ENCODE data around the gene IKZF1.

Gene IKZF1

GRCh38 chr7:50416527-50417182 lies 112.1 kb downstream of the IKZF1 start:
- Histone ChIP-seq H3K79me2 (ENCODE audit: control insufficient read depth, insufficient read depth, low read length, unreplicated experiment) (no peaks in the 10 kb centered on the region), H3K4me3 (ENCODE audit: low read depth, low read length) (no peak overlapping the region), H3K27me3 (ENCODE audit: insufficient read depth, low read length) (no peaks in the 10 kb centered on the region), H2AFZ (ENCODE audit: low read length, unreplicated experiment) (peak overlapping the region; percentile 12), H3K27ac (ENCODE audit: low read depth, low read length) (no peak overlapping the region), H3K36me3 (ENCODE audit: insufficient read depth, low read length) (no peaks in the 10 kb centered on the region), H3K4me1 (ENCODE audit: control insufficient read depth, insufficient read depth, low read length, unreplicated experiment) (no peaks in the 10 kb centered on the region)

GRCh38 chr7:50418086-50418515 lies 113.6 kb downstream of the IKZF1 start:
- Histone ChIP-seq H3K27me3 (ENCODE audit: insufficient read depth, low read length) (no peaks in the 10 kb centered on the region), H3K4me3 (ENCODE audit: low read depth, low read length) (no peak overlapping the region), H3K27ac (ENCODE audit: low read depth, low read length) (no peak overlapping the region), H2AFZ (ENCODE audit: low read length, unreplicated experiment) (no peak overlapping the region), H3K4me1 (ENCODE audit: control insufficient read depth, insufficient read depth, low read length, unreplicated experiment) (no peaks in the 10 kb centered on the region), H3K79me2 (ENCODE audit: control insufficient read depth, insufficient read depth, low read length, unreplicated experiment) (no peaks in the 10 kb centered on the region), H3K36me3 (ENCODE audit: insufficient read depth, low read length) (no peaks in the 10 kb centered on the region)

- no peaks in the 10 kb centered on the region for H3K4me1 ChIP-seq (ENCODE audit: control insufficient read depth, insufficient read depth, low read length, unreplicated experiment)
- no peaks in the 10 kb centered on the region for H3K27me3 ChIP-seq (ENCODE audit: insufficient read depth, low read length)
- H3K27ac ChIP-seq (ENCODE audit: low read depth, low read length): no peak overlapping the region
- no peaks in the 10 kb centered on the region for H3K36me3 ChIP-seq (ENCODE audit: insufficient read depth, low read length)
- no peak overlapping the region for H3K4me3 ChIP-seq (ENCODE audit: low read depth, low read length)
- H2AFZ ChIP-seq (ENCODE audit: low read length, unreplicated experiment): no peak overlapping the region
- no peaks in the 10 kb centered on the region for H3K79me2 ChIP-seq (ENCODE audit: control insufficient read depth, insufficient read depth, low read length, unreplicated experiment)
These were observed 114.2 kb downstream of the IKZF1 start for GRCh38 chr7:50418526-50419290.

GRCh38 chr7:50421043-50421442 lies 116.5 kb downstream of the IKZF1 start:
- no peak overlapping the region for H3K27ac ChIP-seq (ENCODE audit: low read depth, low read length)
- no peak overlapping the region for H3K4me3 ChIP-seq (ENCODE audit: low read depth, low read length)
- no peak overlapping the region for H2AFZ ChIP-seq (ENCODE audit: low read length, unreplicated experiment)
- H3K79me2 ChIP-seq (ENCODE audit: control insufficient read depth, insufficient read depth, low read length, unreplicated experiment): no peaks in the 10 kb centered on the region
- H3K36me3 ChIP-seq (ENCODE audit: insufficient read depth, low read length): no peaks in the 10 kb centered on the region
- H3K4me1 ChIP-seq (ENCODE audit: control insufficient read depth, insufficient read depth, low read length, unreplicated experiment): no peaks in the 10 kb centered on the region
- H3K27me3 ChIP-seq (ENCODE audit: insufficient read depth, low read length): no peaks in the 10 kb centered on the region

- Histone ChIP-seq H2AFZ (ENCODE audit: low read length, unreplicated experiment) (no peak overlapping the region), H3K27ac (ENCODE audit: low read depth, low read length) (no peak overlapping the region), H3K4me3 (ENCODE audit: low read depth, low read length) (no peak overlapping the region), H3K79me2 (ENCODE audit: control insufficient read depth, insufficient read depth, low read length, unreplicated experiment) (no peaks in the 10 kb centered on the region), H3K4me1 (ENCODE audit: control insufficient read depth, insufficient read depth, low read length, unreplicated experiment) (no peaks in the 10 kb centered on the region), H3K27me3 (ENCODE audit: insufficient read depth, low read length) (no peaks in the 10 kb centered on the region), H3K36me3 (ENCODE audit: insufficient read depth, low read length) (no peaks in the 10 kb centered on the region)
These were observed 118.3 kb downstream of the IKZF1 start for GRCh38 chr7:50422858-50423257.

- H3K27me3 ChIP-seq (ENCODE audit: insufficient read depth, low read length): no peaks in the 10 kb centered on the region
- H3K36me3 ChIP-seq (ENCODE audit: insufficient read depth, low read length): no peaks in the 10 kb centered on the region
- no peak overlapping the region for H2AFZ ChIP-seq (ENCODE audit: low read length, unreplicated experiment)
- no peak overlapping the region for H3K27ac ChIP-seq (ENCODE audit: low read depth, low read length)
- no peaks in the 10 kb centered on the region for H3K79me2 ChIP-seq (ENCODE audit: control insufficient read depth, insufficient read depth, low read length, unreplicated experiment)
- no peak overlapping the region for H3K4me3 ChIP-seq (ENCODE audit: low read depth, low read length)
- no peaks in the 10 kb centered on the region for H3K4me1 ChIP-seq (ENCODE audit: control insufficient read depth, insufficient read depth, low read length, unreplicated experiment)
These were observed 119.3 kb downstream of the IKZF1 start for GRCh38 chr7:50423860-50424259.

- no peaks in the 10 kb centered on the region for H3K79me2 ChIP-seq (ENCODE audit: control insufficient read depth, insufficient read depth, low read length, unreplicated experiment)
- H3K27me3 ChIP-seq (ENCODE audit: insufficient read depth, low read length): no peaks in the 10 kb centered on the region
- no peak overlapping the region for H3K4me3 ChIP-seq (ENCODE audit: low read depth, low read length)
- H3K36me3 ChIP-seq (ENCODE audit: insufficient read depth, low read length): no peaks in the 10 kb centered on the region
- H3K27ac ChIP-seq (ENCODE audit: low read depth, low read length): no peak overlapping the region
- no peaks in the 10 kb centered on the region for H3K4me1 ChIP-seq (ENCODE audit: control insufficient read depth, insufficient read depth, low read length, unreplicated experiment)
- H2AFZ ChIP-seq (ENCODE audit: low read length, unreplicated experiment): no peak overlapping the region
These were observed 120.8 kb downstream of the IKZF1 start for GRCh38 chr7:50425318-50425717.

GRCh38 chr7:50426280-50427045 lies 121.9 kb downstream of the IKZF1 start:
- no peak overlapping the region for H2AFZ ChIP-seq (ENCODE audit: low read length, unreplicated experiment)
- no peak overlapping the region for H3K4me3 ChIP-seq (ENCODE audit: low read depth, low read length)
- no peaks in the 10 kb centered on the region for H3K36me3 ChIP-seq (ENCODE audit: insufficient read depth, low read length)
- H3K27me3 ChIP-seq (ENCODE audit: insufficient read depth, low read length): no peaks in the 10 kb centered on the region
- H3K4me1 ChIP-seq (ENCODE audit: control insufficient read depth, insufficient read depth, low read length, unreplicated experiment): no peaks in the 10 kb centered on the region
- H3K79me2 ChIP-seq (ENCODE audit: control insufficient read depth, insufficient read depth, low read length, unreplicated experiment): no peaks in the 10 kb centered on the region
- no peak overlapping the region for H3K27ac ChIP-seq (ENCODE audit: low read depth, low read length)

- no peak overlapping the region for H3K27ac ChIP-seq (ENCODE audit: low read depth, low read length)
- H3K27me3 ChIP-seq (ENCODE audit: insufficient read depth, low read length): no peaks in the 10 kb centered on the region
- no peak overlapping the region for H3K4me3 ChIP-seq (ENCODE audit: low read depth, low read length)
- H3K4me1 ChIP-seq (ENCODE audit: control insufficient read depth, insufficient read depth, low read length, unreplicated experiment): no peaks in the 10 kb centered on the region
- H3K36me3 ChIP-seq (ENCODE audit: insufficient read depth, low read length): no peaks in the 10 kb centered on the region
- no peaks in the 10 kb centered on the region for H3K79me2 ChIP-seq (ENCODE audit: control insufficient read depth, insufficient read depth, low read length, unreplicated experiment)
- no peak overlapping the region for H2AFZ ChIP-seq (ENCODE audit: low read length, unreplicated experiment)
These were observed 123.0 kb downstream of the IKZF1 start for GRCh38 chr7:50427518-50427917.

- Histone ChIP-seq H3K36me3 (ENCODE audit: insufficient read depth, low read length) (no peaks in the 10 kb centered on the region), H3K4me1 (ENCODE audit: control insufficient read depth, insufficient read depth, low read length, unreplicated experiment) (no peaks in the 10 kb centered on the region), H3K27me3 (ENCODE audit: insufficient read depth, low read length) (no peaks in the 10 kb centered on the region), H2AFZ (ENCODE audit: low read length, unreplicated experiment) (no peak overlapping the region), H3K4me3 (ENCODE audit: low read depth, low read length) (no peak overlapping the region), H3K27ac (ENCODE audit: low read depth, low read length) (no peak overlapping the region), H3K79me2 (ENCODE audit: control insufficient read depth, insufficient read depth, low read length, unreplicated experiment) (no peaks in the 10 kb centered on the region)
These were observed 124.4 kb downstream of the IKZF1 start for GRCh38 chr7:50428911-50429310.
